COLO829 (cell line): ENCODE data around the gene TCF3.
"Not testable (repeated sequence)": the region's sequence is repeated elsewhere in the genome, so short reads cannot be mapped to it uniquely, and the experiment has no call there.

Experiments used
- DNase-seq: peaks from one replicate; pipeline ENCODE4 v3.0.0; 2012; ENCODE audit warnings: low spot score

TCF3 gene

DNA sequence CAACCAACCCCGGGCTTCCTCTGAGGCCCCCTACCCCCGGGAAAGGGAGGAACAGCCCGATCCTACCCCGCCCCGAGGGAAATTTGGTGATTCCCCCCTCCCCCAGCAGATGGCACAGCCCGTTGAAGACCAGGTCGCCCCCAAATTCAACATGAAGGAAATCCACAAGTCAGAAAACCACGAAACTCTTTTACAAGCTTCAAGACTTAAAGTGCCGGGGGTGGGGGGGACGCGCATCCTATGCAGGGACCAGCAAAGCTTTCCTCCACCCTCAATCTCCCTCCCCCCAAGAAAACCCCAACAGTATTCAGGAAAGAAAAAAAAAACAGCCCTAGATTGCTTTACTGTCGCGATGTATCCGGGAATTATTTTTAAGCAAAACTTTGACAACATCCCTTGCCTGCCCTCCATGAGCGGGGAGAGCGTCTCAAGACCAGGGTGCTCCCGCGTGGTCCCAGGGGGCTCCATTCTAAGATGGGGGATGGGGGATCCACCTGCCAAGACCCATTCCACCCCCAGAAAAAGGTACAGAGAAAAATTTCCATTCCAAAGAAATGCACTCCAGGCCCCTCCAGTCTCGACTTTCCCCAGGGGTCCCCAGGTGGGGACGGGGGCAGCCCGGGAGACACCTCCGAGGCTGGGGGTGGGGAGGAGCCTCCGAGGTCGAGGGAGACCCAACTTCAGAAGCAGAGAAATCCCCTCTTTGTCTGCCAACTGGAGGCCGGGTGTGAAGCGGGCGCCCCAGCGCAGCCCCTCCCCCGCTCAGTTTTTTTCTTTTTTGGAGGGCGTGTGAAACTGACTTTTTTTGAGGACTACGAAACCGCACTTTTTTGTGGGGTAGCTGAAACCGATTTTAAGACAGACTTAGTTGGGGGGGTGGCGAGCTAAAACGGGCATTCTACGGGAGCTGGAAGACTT is 1.5 kb downstream of the TCF3 start:
- DNase-seq: no peak

DNA sequence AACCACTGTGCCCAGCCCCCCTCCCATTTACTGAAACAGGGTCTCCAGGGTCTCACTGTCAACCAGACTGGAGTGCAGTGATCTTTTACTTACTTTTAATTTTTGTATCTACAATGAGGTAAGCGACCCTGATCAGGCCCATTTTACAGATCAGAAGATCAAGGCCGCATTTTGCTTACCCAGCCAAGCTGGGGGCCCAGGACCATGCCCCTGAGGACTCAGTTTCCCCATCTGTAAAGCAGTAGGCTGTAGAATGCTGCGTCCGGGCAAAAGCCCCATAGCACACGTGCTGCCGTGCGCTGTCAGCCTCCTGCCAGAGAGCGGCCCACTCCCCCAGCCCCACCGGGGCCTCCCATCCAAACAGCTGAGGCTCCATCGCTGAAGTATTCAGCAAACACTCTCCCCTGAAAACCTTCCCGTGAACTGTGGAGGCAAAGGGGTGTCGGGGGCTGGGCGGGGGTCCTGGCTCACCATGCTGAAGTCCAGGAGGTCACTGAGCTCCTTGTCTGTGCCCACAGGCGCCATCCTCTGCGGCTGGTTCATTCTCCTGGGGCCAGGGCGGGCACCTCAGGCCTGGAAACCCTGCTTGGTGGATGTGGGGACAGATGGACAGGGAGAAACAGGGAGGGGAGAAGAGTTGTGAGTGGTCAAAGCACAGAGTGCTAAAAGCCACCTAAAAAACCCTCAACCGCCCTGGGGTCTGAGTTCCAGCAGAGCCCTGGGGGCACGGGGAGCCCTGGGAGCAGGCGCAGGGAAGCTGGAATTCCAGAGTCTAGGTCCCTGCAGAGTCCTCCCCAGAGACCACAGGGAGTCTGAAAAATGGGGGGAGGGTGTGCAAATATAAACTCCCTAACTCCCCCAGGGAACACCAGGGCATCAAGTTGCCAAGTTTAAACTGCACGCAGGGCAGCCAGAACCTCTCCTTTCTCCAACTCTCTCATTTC is 2.4 kb downstream of the TCF3 start:
- DNase-seq: no peak

DNA sequence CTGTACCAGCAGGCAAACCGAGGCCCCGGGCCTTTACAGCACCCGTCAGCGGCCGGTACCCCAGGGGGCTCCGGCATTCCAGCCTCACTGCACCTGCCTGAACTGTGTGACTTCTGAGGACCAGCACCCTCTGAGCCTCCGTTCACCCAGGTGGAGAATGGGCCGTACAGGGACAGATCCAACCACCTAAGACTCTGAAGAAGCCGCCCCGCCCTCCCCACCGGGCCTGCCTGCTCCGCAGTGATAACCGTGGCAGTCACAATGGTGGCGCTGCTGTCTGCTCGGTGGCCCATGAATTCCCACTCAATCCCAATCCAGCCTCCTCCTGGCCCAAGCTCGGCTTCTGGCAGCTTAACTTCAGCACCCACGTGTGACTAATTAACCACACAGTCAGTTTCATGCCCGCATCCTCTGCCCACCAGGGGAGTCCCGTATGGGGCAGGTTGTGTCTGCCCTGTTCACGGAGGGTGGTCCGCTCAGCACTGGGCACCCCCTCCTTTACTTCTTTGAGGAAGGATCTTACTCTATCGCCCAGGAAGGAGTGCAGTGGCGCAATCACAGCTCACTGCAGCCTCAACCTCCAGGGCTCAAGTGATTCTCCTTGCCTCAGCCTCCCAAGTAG is 3.4 kb downstream of the TCF3 start:
- no peak for DNase-seq

DNA sequence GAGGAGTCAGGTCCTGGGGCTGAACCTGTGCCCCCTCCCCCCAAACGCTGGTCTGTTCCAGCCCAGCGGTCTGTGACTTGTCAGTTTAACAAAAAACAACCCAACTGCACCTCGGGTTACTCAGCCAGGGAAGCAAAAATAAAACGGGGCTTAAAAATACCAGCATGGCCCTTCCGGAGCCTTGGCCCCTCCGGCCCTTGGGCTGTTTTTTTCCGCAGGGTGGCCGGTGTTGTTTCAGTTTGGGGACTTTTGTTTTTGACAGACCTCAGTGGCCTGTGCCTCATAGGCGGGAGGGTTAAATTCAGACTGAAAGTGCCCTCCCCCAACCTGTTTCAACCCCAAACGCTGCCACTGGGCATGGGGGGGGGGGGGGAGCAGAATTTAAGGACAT is 4.0 kb downstream of the TCF3 start:
- no peak for DNase-seq

DNA sequence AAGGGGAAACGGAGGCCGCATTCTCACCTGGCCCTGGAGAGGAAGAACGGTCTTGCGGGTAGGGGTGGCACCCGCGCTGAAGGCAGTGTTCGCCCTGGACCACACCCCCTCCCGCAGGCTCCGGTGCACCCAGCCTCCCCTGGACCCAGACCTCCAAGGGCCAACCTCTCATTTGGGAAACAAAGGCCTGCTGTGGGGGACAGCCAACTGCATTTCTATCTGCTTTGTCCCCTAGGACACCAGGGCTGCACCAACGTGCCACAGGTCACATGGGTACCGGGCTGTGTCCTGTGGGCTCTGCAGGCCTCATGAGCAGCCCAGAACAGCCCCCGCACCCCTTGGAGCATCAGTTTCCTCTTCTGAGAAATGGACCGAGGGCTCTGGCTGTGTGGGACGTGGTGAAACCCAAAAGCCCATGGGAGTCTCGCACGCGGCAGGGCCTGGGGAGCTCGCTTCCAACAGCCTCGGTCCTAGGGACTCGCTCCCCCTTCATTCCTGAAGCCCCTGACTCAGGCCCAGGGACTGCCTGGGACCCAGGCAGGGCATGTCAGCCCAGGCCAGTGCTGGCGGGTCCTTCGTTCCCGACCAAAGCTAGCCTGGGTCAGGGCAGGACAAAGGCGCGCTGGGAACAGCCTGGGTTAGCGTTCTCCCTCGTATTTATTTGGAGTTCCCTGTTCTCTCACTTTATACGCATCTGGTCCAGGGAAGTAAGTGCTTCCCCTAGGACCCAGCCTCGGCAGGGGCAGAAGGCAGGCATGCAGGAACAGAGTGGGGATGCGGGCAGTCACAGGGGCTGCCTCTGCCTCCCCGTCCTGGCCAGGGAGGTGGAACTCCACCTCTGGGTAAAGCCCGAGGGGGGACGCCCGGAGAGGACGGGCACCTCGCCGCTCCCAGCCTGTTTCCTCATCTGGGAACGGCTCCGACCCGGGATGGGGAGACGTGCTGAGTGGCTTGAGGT is 4.6 kb downstream of the TCF3 start:
- no peak for DNase-seq

DNA sequence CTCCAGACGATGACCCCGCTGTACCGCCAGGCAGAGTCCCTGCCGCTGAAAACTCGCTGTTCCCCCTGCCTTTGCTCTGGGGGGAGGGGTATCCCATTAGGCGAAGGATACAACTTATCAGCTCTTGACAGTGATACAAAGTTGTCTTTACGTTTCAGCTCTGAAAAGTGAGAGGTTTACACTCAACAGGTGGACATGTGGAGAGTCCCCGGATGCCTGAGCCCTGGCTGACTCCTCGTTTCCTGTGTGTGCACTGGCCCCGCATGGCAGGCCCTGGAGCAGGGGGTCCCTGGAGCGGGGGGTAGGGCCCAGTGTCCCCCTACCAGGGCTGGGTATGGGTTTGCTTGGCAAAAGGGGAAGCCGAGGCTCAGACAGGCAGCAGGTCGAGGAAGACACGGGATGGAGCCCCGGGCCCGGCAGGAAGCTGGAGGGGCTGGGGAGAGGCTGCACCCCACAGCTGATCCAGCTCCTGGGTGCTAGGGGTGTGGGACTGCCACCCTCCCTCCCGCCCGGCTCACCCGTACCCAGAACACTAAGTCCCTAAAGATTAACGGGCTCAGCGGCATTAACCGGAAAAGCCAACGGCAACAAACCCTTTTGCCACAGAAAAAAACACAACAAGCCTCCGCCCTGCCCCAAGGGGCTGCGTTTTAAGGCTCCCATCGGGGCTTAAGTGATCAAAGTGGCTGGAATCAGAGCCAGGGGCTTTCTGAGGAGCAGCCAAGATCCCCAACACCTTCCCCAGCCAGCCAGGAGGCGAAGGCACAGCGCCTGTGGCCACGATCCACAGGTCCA is 5.6 kb downstream of the TCF3 start:
- no peak for DNase-seq

DNA sequence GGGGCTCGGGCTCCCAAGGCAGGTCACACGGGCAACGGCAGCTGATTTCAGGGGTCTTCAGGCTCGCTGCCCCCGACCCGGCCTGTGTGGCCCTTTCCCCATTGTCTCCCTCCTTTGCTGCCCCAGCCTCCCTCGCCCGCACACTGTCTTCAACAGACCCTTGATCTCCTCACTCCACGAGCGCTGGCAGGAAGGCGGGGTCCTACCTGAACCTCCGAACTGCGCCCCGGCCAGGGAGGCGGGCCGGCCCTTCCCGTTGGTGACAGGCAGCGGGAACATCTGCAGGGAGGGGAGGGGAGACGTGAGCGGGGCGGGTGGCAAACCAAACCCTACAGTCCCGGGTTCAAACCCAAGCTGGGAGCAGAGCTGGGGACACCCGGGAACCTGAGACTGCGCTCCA is 6.3 kb downstream of the TCF3 start:
- no peak for DNase-seq

DNA sequence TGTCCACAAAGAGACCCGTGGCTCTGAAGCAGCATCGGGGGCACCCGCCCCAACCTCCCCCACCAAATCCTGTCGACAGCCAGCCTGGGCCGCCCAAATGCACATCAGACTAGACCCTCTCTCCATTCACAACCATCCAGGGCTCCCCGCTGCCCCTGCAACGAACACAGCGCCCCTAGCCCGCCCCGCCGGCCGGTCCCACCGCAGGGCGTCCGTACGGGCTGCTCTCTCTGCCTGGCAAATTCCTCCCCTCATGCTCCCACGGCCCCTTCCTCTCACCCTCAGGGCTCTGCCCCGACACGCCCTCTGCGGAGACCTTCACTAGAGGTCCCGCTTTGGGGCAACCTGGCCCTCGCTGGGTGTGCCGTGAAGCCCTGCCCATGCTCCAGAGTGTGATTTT is 7.1 kb downstream of the TCF3 start:
- no peak for DNase-seq

DNA sequence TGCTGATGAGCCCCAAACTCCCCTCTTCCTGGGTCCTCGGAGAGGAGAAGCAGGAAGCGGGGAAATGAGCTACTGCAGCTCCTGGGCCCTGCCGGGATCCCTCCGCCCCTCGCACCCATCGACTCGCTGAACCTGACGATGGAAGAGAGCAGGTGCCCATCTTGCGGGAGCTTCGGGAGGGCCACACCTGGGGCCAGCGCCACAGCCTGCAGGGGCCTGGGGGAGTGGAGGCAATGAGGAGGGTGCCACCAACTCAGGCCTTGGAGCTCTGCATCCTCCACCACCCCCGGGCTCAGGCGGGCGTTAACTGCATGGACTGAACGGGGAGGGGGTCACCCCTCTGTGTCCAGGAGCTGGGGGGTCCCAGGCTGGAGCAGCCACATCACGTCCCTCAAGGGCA is 8.3 kb downstream of the TCF3 start:
- no peak for DNase-seq

DNA sequence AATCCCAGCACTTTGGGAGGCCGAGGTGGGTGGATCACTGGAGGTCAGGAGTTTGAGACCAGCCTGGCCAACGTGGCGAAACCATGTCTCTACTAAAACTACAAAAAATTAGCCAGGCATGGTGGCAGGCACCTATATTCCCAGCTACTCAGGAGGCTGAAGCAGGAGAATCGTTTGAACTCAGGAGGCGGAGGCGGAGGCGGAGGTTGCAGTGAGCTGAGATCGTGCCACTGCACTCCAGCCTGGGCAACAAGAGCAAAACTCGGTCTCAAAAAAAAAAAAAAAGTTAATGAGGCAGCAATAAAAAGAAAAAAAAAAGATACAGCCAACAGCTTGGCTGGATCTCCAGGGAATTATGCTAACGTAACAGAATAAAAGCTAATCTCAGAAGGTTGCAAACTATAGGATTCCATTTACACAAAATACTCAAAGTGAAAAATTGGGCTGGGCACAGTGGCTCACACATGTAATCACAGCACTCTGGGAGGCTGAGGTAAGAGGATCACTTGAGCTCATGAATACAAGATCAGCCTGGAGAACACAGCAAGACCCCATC is 11.4 kb downstream of the TCF3 start:
- DNase-seq: not testable (repeated sequence)

DNA sequence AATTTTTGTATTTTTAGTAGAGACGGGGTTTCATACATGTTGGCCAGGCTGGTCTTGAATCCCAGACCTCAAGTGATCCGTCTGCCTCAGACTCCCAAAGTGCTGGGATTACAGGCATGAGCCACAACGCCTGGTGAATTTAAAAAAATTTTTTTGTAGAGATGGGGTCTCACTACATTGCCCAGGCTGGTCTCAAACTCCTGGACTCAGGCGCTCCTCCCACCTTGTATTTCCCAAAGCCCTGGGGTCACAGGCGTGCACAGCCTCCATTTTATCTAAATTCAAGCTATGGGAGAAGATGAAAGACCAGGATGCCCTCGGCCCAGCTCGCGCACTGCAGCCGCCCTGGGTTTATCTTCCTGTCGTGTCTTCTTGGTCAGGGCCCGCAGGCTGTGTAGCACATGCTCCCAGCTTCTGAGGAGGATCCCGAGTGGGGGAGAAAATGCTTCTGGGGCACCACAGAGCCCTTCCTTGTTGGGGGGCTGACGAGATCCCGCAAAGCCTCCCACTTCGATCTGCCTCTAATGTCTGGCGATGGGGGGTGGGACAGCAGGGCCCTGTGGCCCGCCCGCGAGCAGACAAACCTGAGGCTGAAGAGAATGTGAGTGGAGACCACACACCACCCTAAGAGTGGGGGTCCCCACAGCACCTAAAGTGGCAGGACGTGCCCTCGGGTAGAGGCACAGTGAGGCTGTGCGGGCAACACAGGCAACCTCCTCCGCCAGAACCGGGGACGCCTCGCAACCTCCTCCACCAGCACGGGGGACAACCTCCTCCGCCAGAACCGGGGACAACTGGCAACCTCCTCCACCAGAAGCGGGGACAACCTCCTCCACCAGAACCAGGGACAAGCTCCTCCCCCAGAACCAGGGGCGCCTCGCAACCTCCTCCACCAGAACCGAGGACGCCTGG is 15.8 kb downstream of the TCF3 start:
- DNase-seq: no peak

DNA sequence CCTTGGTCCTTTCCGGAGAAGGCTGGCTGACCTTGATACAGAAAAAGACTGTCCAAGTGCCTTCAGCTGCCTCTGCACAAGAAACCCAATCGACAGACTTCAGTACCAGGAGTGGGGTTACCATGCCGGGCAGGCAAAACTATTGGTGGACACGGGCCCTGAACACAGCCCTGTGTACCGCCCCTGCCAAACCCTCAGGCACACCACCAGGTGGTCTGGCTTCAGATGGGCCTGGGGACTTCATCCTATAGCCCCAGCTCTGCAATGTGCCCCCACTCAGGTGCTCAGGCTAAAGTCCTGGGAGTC is 17.5 kb downstream of the TCF3 start:
- DNase-seq: no peak

DNA sequence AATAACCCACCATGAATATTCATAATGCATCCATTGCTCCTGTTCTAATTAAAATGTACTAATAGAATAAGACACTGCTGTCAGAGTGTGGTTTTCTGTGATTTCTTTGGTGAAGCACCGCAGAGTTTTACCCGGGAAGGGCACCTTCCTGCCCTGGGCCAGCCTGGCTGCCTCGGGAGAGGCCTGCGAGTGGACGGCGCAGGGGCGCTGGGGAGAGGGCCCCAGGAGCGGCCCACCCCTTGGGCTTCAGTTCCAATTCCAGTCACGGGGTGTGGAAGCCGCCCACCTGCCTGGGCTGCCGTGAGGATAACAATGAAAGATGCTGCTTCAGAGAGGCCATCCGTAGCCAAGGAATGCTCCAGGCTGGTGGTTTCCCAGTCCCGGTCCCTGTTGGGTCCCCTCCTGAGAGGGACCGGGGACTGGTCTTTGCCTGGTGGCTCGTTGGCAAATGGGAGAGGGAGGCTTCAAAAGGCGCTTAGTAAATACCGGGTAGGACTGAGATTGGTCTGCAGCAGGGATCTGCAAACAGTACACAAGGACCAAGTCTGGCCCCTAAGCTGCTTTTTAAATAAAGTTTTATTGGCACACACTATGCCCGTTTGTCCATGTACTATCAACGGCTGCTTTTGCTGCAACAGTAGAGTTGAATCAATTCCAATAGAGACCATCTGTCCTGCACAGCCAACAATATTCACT is 18.0 kb downstream of the TCF3 start:
- no peak for DNase-seq

DNA sequence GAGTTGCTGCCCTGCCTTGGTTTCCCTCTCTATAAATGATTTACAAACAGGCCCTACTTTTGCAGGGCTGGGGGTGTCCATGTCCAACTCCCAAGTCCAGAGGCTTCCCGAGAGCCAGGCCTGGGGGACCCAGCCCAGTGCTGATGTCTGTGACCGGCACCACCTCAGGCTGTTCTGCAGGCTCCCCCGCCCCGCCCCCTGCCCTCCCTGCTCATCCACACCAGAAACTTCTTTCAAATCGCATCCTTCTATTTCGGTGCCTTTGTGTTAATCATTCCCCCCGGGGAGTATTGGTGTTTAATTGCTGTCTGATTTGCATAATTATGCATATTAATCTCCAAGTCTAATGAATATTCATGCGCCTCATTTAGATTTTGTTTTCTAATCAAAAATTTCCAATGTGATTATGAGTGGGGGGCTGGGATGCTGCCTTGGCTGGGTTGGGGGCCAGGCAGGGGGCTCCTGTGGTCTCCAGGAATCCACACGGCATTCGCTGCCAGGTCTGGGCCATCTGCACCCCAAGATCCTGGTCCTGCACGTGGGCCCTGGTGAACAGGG is 19.1 kb downstream of the TCF3 start:
- DNase-seq: no peak

DNA sequence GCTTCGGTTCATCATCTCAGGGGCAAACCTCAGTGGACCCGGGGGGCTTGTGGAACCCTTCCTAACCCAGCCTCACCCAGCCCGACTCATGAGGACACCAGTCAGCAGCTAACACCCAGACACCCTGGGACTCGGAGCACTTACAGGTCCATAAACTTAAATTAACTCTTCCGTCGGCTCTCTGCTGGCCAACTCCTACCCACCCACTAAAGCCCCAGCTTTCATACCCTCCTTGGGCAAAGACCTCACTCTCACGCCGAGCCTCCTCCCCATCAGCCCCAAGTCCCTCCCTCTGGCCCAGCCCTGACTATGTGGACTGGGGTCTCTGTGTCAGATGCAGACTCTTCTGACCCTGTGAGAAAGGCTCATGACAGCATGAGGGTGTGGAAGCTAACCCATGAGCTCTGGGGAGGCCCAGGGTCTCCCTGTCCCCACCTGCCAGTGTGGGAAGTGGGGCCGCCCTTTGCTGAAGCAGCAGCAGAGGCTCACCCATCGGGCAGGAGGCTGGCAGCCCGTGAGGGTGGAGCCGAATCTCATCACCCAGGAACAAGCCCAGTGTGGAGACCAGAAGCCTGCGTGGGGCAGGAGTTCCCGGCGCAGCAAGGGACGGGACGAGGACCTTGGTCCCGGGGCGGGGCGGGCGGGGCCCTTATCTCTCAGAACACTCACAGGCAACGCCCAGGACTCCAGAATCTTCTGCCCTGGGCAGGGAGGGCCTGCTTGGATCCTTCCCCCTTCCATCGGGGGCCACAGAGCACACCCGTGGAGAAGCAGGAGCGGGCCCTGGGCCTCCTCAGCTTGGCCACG is 19.8 kb downstream of the TCF3 start:
- no peak for DNase-seq

DNA sequence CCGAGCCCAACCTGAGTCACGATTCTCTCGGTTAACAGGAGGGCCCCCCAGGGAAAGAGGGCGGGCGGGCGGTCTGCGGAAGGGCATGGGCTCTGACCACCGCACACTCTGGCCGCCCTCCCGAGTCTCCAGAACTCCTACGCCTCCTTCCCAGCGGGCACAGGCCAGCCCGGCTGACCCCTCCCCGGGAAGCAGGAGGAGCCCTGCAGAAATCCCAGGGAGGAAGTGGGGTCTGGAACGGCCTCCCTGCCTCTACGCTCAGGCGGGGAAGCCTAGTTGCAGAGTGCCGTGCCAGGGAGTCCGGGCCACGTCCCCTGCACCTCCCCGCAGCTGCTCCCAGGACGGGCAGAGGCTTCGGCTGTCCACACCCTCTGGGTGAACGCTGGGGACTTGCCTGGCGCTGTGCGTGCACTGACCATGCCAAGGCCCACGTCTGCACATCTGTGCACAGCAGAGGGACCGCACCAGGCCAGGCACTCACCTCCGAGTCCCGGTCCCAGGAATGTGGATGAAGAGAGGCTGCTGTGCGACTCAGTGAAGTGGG is 20.8 kb downstream of the TCF3 start:
- DNase-seq: no peak

DNA sequence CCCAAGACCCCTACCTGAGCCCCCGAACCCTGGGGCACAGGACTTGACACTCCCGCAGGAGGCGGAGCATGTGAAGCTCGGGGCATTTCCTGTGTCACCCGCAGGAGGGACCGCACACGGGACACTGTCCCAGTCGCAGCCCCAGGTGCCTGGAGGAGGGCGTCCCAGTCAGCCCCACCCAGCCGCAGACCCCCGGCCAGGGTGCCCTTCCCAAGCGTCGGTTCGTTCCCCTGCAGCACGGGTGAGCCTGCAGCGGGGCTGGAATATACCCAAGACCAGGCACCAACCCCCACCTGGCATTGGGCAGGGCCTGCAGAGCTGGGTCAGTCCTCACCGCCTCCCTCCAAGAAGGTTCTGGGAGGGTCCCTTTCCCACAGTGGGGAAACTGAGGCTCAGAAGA is 21.6 kb downstream of the TCF3 start:
- DNase-seq: no peak
